NT2/D1 (cell line): ENCODE results near the gene PLBD2.

Experiments used
- DNase-seq: peaks from one replicate; pipeline ENCODE4 v3.0.0-alpha.2; 2011; ENCODE audit warnings: low read depth, low spot score
- H3K27me3 ChIP-seq: 2 replicates; pipeline ENCODE4 v1.6.0; 2011; ENCODE audit warnings: mild to moderate bottlenecking; ENCODE audit not compliant: insufficient read length, insufficient read depth
- H3K36me3 ChIP-seq: 2 replicates; pipeline ENCODE4 v1.6.1; 2011; ENCODE audit warnings: mild to moderate bottlenecking, low read length, mixed read lengths; ENCODE audit not compliant: insufficient read depth, insufficient read length
- H3K4me1 ChIP-seq: 2 replicates; pipeline ENCODE4 v1.5.1; 2011; ENCODE audit not compliant: insufficient read depth, insufficient read length
- H3K4me3 ChIP-seq: 2 replicates; pipeline ENCODE4 v1.5.1; 2011; ENCODE audit warnings: low read depth; ENCODE audit not compliant: insufficient read length
- H3K9ac ChIP-seq: 2 replicates; pipeline ENCODE4 v1.6.0; 2011; ENCODE audit warnings: low read depth; ENCODE audit not compliant: insufficient read length
- H3K9me3 ChIP-seq: 2 replicates; pipeline ENCODE4 v1.5.1; 2011; ENCODE audit warnings: mild to moderate bottlenecking, low read length; ENCODE audit not compliant: insufficient read depth
- SUZ12 ChIP-seq: IDR thresholded peaks from 2 replicates; pipeline ENCODE4 v1.6.1; 2011; ENCODE audit not compliant: insufficient read length, insufficient read depth; ENCODE audit errors: extremely low read depth
- YY1 ChIP-seq: IDR thresholded peaks from 2 replicates; pipeline ENCODE4 v1.6.1; 2011; ENCODE audit not compliant: insufficient read length, insufficient read depth
- ZNF274 ChIP-seq: IDR thresholded peaks from 2 replicates; pipeline ENCODE4 v1.6.1; 2011; ENCODE audit warnings: mild to moderate bottlenecking, low read depth, low read length

Gene PLBD2

DNA sequence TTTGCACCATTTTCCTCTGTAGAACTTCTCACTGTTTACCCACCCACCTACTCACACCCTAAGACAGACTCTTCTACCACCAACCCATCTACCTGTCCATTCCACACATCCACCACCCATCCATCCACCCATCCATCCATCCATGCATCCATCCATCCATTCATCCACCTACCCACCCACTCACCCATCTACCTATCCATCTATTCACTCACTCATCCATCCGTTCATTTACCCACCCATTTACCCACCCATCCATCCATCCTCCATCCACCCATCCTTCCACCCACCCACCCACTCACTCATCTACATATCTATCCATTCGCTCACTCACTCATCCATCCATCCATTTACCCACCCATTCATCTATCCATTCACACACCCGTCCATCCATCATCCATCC is 15.1 kb downstream of the PLBD2 start:
- no peak overlapping the region for H3K9ac ChIP-seq
- no peak for DNase-seq
- peaks cover 47% of the 10 kb centered on the region for H3K36me3 ChIP-seq
- no peak for TF ChIP-seq YY1
- no peak for TF ChIP-seq SUZ12
- no peak for TF ChIP-seq ZNF274
- no peaks in the 10 kb centered on the region for H3K4me1 ChIP-seq
- no peak overlapping the region for H3K4me3 ChIP-seq
- H3K9me3 ChIP-seq = no peaks in the 10 kb centered on the region
- no peaks in the 10 kb centered on the region for H3K27me3 ChIP-seq

DNA sequence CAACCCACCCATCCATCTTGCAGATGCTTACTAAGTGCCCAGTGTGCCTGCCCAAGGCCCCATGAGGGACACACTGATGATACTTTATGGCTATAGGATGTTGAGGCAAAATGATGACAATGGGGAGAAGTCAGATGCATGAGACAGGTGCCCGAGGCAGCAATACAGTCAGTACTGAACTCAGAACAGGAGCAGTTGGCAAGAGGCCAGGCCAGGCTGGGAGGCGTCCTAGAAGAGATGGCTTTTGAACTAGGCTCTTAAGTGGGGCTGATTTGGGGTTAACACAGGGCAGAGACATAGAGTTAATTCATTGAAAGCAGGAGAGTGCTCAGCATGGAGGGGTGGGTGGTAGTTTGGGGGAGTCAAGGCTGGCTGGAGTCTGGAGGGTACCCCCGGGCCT is 15.6 kb downstream of the PLBD2 start:
- no peaks in the 10 kb centered on the region for H3K27me3 ChIP-seq
- DNase-seq = no peak
- TF ChIP-seq SUZ12 (no peak), ZNF274 (no peak), YY1 (no peak)
- no peak overlapping the region for H3K4me3 ChIP-seq
- H3K36me3 ChIP-seq = peaks cover 43% of the 10 kb centered on the region
- H3K4me1 ChIP-seq = no peaks in the 10 kb centered on the region
- no peak overlapping the region for H3K9ac ChIP-seq
- no peaks in the 10 kb centered on the region for H3K9me3 ChIP-seq

DNA sequence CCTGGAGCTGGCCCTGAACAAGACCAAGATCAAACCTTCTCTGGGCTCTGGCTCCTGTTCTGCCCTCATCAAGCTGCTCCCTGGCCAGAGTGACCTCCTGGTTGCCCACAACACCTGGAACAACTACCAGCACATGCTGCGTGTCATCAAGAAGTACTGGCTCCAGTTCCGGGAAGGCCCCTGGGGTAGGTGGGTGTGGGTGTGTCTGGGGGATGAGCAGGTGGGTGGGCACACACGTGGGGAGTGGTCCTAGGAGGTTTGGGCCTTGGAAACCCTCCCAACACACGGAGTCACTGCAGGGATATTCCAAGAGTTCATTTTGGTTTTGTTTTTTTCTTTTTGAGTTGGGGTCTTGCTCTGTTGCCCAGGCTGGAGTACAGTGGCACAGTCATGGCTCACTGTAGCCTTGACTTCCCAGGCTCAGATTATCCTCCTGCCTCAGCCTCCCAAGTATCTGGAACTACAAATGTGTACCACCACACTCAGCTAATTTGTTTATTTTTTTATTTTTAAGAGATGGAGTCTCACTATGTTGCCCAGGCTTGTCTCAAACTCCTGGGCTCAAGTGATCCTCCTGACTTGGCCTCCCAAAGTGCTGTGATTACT is 16.5 kb downstream of the PLBD2 start:
- no peak for DNase-seq
- no peak for TF ChIP-seq YY1

DNA sequence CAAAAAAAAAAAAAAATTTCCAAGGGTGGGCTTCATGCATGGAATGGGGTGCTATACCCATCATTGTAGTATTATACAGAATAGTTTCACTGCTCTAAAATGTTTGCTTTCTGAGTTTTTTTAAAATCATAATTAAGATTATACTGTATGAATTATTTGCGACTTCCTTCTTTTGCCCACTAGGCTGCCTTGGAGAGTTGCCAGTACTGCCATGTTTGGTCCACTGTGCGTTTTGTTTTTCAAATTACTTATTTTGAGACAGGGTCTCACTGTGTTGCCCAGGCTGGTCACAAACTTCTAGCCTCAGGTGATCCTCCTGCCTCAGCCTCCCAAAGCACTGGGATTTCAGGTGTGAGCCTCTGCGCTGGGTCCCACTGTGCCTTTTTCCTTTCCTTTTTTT is 19.9 kb downstream of the PLBD2 start:
- TF ChIP-seq YY1 (no peak), ZNF274 (no peak), SUZ12 (no peak)
- Histone ChIP-seq H3K4me3 (no peak overlapping the region), H3K4me1 (peaks cover 13% of the 10 kb centered on the region), H3K36me3 (peaks cover 33% of the 10 kb centered on the region), H3K9me3 (no peaks in the 10 kb centered on the region), H3K27me3 (no peaks in the 10 kb centered on the region), H3K9ac (no peak overlapping the region)
- no peak for DNase-seq

More for the DNA sequence above, 16.5 kb downstream of the PLBD2 start:
- H3K9me3 ChIP-seq = no peaks in the 10 kb centered on the region
- no peaks in the 10 kb centered on the region for H3K4me1 ChIP-seq
- H3K27me3 ChIP-seq = no peaks in the 10 kb centered on the region
- H3K4me3 ChIP-seq = no peak overlapping the region
- H3K9ac ChIP-seq = no peak overlapping the region
- peaks cover 42% of the 10 kb centered on the region for H3K36me3 ChIP-seq

DNA sequence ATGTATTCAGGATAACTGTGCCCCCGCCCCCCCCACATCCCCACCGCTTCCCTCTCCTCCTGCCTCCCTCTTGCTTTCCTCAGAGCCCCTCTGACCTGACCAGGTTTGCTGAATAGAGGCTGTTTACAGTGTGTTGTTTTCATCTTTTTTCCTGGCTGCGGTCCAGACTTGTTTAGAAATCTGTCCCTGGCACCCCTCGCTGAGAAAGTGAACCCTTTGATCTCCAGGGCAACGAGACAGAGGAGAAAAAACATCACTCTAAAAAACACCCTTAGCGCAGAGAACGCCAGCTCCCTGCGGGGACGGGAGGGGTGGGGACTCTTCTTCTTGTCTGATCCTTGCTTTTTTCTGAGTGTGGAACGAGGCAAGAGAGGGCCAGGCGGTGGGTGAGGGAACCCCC is 22.8 kb downstream of the PLBD2 start:
- Histone ChIP-seq H3K9ac (peak overlapping the region; percentile 18), H3K4me3 (no peak overlapping the region), H3K27me3 (no peaks in the 10 kb centered on the region), H3K36me3 (peaks cover 40% of the 10 kb centered on the region), H3K9me3 (no peaks in the 10 kb centered on the region), H3K4me1 (peaks cover 13% of the 10 kb centered on the region)
- TF ChIP-seq SUZ12 = no peak
- no peak for TF ChIP-seq YY1
- TF ChIP-seq ZNF274 = no peak
- no peak for DNase-seq

DNA sequence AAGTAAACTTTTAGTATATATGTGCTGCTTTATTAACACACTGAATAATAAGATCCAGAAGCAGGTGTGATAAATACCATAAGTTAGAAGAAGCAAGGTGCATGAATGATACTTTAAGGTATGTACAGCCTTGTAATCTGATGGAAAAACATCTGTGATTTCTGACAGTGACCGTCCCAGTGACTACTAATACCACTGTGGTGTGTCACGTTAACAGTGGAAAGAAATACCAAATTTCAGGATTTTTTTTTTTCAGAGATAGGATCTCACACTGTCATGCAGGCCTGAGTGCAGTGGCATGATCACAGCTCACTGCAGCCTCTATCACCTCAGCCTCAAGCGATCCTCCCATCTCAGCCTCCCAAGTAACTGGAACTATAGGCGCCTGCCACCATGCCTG is 23.8 kb downstream of the PLBD2 start:
- no peak for DNase-seq
- Histone ChIP-seq H3K36me3 (peaks cover 41% of the 10 kb centered on the region), H3K9ac (no peak overlapping the region), H3K4me1 (peaks cover 13% of the 10 kb centered on the region), H3K9me3 (no peaks in the 10 kb centered on the region), H3K27me3 (no peaks in the 10 kb centered on the region), H3K4me3 (no peak overlapping the region)
- TF ChIP-seq YY1 (no peak), ZNF274 (no peak), SUZ12 (no peak)

DNA sequence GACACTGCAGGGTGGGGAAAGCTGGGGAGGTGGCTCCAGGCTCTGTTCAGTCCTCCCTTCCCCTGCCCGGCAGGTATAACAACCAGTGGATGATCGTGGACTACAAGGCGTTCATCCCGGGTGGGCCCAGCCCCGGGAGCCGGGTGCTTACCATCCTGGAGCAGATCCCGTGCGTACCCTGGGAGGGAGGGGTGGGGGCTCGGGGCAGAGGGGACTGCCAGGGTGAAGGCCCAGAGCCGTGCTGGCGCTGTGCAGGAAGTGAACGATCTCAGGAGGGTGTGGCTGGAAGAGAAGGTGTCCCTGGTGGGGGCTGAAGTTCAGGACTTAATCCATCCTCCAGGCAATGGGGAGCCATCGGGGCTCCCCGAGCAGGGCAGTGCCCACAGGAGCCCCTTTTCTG is 26.4 kb downstream of the PLBD2 start:
- H3K4me3 ChIP-seq = no peak overlapping the region
- no peak for DNase-seq
- no peak for TF ChIP-seq ZNF274
- no peak for TF ChIP-seq YY1
- TF ChIP-seq SUZ12 = no peak
- H3K9ac ChIP-seq = no peak overlapping the region
- peaks cover 13% of the 10 kb centered on the region for H3K4me1 ChIP-seq
- H3K9me3 ChIP-seq = no peaks in the 10 kb centered on the region
- H3K36me3 ChIP-seq = peaks cover 55% of the 10 kb centered on the region
- no peaks in the 10 kb centered on the region for H3K27me3 ChIP-seq
